NCI-H774 (cell line): ENCODE measurements around the gene GALNT9.
"Not testable (repeated sequence)": the region's sequence is repeated elsewhere in the genome, so short reads cannot be mapped to it uniquely, and the experiment has no call there.

Experiments used
- DNase-seq: peaks from one replicate; lab custom pipeline; 2025; lab: John Stamatoyannopoulos, UW

GALNT9 gene

DNA sequence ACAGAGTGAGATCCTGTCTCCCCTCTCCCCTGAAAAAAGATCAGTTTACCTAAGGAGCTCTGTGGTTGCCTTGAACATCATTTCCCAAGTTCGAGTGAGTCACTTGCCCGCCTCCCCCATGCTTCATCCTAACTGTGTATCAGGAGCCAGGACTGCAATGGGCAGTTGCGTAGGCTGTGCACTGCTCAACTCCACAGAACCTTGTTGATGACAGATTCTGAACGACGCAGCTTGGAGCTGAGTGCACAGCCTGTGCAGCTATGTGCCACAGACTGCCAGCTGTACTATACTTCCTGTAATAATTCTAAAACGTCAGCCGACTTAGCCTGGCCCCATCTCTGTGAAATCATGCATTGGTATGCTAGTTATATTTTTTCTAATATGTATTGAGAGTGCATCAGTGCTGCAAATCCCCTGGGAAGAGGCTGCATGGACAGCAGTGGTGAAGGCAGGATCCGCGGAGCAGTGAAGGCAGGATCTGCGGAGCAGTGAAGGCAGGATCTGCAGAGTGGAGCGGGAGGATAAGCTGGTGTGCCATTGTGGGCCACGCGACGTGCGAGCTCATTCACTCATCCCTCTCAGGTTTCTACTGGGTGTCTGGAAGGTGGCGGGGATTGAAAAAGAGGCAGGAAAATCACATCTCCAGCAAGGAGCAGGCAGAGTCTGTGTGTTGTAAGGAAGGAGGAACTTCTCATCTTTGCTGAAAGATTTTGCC is 80.8 kb downstream of the GALNT9 start:
- no peak for DNase-seq

DNA sequence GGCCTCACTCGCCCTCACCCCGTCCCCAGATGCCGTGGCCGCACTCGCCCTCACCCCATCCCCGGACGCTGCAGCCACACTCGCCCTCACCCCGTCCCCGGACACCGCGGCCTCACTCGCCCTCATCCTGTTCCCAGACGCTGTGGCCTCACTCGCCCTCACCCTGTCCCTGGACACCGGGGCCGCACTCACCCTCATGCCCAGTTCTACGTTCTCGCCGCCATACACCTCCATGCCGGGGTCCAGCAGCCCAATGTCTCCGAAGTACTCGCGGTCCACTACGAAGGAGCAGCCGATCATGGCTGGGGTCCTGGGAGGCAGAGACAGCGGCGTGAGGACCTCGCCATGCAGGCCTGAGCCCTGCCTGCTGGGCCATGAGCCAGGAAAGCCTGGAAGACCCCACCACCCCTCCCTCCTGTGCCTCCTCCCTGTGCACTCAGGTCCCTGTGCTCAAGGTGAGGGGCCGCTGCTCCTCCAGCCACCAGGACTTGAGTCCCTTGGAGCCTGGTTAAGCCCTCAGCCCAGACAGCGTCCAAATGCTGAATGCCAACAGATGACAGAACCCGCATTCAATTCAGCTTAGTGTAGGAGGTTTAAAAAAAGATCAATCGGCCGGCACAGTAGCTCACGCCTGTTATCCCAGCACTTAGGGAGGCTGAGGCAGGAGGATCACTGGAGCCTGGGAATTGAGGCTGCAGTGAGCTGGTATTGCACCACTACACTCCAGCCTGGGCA is 81.5 kb downstream of the GALNT9 start:
- DNase-seq = no peak

DNA sequence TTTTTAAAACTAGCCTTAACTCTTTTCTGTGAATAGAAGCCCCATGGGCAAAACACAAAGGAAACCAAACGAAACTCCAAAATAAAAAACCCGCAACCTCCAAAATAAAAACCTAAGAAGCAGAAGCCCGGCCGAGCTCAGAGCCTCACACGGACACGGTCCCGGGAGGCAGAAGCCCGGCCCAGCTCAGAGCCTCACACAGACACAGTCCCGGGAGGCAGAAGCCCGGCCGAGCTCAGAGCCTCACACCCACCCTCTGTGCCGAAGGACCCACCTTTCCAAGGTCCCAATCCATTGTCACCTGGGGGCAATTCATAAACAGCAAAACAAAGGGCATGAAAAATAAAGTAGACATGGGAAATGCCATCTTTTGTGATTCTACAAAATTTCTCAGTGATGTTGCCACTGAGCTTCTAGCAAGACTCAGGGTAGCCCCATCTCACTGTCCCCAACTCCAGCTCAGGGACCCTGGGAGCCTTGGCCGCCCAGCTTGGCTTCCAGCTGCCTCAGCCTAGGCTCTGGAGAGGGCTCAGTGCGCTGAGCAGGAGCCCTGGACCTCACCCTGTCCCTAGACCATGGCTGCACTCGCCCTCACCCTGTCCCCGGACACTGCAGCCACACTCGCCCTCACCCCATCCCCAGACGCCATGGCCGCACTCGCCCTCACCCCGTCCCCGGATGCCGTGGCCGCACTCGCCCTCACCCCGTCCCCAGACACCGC is 82.2 kb downstream of the GALNT9 start:
- no peak for DNase-seq

DNA sequence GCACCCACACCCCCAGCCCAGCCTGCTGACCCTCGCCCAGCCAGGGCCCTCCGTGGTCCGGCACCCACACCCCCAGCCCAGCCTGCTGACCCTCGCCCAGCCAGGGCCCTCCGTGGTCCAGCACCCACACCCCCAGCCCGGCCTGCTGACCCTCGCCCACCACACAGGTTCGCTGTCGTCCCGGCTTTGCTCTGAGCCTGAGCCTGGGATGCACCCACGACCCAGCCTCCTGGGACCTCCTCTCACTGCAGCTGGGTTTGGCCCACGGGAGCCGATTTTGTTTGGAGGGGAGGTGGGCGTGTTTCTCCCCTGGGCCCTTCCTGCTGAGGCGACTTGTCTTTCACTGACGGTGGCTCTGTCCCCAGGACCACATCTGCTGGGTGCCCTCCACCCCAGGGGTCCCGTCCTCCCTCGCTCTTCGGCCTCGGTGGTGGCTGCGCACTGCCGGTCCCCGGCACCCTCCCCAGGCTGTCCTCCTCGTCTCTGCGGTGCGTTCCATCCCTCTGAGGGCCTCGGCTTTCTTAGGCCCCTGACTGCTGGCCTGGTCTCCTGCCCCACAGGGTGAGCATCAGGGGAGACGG is 83.8 kb downstream of the GALNT9 start:
- no peak for DNase-seq

DNA sequence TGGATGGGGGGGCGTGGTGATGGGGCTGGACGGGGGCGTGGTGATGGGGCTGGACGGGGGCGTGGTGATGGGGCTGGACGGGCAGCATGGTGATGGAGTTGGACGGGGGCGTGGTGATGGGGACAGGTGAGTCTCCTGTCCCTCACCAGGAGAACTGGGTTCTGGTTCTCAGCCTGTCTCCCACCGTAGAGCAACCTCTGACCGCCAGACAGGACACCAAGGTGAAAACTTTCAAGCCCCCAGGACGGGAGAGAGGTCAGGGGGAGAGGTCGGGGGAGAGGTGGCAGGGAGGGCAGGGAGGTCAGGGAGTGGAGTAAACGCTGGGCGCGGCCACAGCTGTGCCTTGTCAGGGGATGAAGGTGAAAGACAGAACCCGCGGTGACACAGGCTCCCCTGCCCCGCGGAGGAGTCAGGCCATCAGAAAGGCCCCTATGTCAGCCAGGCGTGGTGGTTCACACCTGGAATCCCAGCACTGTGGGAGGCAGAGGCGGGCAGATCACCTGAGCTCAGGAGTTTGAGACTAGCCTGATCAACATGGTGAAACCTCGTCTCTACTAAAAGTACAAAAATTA is 84.6 kb downstream of the GALNT9 start:
- DNase-seq = no peak

DNA sequence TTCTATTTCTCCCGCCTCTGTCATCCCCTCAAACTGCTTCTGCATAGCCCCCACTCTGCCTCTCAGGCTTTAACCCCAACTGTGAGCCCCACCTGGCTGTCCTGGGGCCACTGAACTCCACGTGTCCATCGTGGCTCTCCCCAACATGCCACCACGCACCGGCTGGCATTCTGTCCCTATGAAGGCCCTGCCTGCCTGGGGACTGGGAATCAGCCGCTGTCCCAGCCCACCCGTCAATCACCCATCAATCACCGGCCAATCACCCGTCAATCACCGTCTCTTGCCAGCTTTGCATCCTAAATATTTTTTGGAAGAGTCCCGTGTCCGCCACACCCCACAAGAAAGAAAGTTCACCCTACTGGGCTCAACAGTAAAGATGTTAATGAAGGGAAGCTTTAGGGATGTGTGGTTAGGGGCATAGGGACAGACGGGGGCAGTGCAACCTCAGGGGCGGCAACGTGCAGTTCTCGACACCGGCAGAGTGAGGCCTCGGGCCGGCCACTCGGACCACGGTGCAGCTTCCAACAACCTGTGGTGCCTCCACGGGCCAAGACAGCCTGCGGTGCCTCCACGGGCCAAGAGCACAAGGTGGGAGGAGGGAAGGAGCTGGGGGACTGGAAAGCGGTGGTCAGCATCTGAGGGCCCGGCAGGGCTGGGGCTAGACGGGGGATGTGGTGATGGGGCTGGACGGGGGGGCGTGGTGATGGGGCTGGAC is 85.6 kb downstream of the GALNT9 start:
- no peak for DNase-seq

DNA sequence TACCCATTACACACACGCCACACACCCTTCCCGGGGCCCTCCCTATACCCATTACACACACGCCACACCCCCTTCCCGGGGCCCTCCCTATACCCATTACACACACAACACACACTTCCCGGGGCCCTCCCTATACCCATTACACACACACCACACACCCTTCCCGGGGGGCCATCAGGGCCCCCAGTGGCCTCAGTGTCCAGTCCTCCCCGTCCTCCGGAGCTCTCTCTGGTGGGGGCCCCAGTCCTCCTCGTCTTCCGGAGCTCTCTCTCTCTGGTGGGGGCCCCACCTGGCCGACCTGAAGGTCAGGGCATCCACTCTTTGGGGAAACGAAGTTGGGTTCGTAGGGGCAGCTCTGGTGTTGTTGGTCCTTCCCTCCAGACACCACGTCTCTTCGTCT is 86.2 kb downstream of the GALNT9 start:
- DNase-seq = not testable (repeated sequence)

DNA sequence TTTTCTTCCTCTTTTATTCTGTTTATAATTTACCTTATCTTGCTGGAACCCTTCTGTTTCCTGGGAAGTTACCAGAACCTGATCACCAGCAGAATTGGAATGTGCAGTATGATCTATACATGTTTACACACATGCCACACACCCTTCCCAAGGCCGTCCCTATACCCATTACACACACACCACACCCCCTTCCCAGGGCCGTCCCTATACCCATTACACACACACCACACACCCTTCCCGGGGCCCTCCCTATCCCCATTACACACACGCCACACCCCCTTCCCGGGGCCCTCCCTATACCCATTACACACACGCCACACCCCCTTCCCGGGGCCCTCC is 88.8 kb downstream of the GALNT9 start:
- not testable (repeated sequence) for DNase-seq

DNA sequence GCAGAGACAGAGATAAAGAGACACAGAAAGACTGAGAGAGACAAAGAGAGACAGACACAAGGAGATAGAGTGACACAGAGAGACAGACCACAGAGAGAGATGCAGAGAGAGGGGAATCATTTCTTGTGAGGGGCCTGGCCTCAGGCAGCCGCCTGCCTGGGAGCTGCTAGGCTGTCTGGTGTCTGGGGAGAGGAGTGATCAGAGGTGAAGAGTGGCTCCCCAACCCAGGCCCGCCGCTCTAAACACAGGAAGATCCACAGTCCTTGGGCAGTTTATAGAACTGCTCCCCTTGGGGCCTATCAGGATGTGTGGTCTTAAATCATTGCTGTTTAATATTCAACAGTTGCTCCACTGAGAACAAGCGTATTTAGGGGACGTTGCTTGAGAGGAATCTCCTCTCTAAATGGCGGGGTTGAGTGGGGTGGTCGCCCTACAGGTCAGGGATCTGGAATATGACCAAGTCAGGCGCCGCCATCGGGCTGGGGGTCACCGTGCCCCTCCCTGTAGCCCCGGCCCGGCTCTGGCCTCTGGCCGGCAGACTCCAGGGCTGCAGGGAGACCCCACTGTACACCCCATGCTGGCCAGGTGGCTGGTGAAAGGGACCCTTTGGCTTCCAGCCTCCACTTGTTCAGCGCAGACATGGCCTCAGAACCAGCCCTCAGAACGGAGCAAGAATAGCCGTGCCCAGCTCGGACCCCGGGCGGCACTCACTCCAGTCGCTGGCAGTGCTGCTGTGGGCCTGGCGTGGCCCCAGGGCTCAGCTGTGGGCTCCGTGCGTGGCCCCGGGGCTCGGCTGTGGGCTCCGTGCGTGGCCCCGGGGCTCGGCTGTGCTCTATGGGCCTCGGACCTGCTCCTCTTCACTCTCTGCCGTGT is 89.4 kb downstream of the GALNT9 start:
- no peak for DNase-seq

DNA sequence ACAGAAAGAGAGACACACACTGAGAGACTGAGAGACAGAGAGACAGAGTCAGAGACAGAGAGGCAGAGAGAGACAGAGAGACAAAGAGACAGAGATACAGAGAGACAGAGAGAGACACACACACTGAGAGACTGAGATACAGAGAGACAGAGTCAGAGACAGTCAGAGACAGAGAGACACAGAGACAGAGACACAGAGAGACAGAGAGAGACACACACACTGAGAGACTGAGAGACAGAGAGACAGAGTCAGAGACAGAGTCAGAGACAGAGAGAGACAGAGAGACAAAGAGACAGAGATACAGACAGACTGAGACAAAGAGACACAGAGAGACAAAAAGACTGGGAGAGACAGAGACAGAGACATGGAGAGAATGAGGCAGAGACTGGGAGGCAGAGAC is 90.0 kb downstream of the GALNT9 start:
- DNase-seq = no peak

DNA sequence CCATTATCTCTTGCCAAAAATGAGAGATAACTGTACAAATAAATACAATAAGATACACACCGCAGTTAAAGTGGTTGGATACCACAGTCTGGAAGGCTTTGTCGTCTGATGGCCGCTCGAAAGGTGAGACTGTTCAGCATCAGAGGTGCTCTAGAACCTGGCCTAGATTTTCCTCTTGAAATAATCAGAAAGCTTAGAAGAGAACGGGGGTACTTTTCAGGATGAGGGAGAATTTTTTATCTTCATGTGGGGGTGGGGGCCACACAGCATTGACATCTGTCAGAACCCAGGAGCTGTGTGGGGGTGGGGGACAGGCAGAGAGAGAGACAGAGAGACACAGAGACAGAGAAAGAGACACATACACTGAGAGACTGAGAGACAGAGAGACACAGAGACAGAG is 90.5 kb downstream of the GALNT9 start:
- DNase-seq = no peak

DNA sequence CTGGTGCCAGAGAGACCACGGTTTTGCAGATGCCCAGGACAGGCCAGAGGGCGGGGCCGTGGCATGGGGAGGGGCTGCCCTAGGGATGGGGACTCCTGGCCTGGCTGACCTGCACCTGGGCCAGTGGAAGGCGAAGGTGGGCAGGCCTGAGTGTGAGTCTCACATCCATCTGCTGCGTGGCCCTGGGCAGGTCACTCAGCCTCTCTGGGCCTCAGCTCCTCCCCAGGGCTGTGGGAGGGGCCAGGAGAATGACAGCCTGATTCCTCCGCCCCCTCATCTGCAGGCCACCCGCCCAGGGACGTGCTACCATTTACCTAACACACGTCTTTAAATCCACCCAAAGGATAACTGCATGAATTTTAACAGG is 90.9 kb downstream of the GALNT9 start:
- no peak for DNase-seq

DNA sequence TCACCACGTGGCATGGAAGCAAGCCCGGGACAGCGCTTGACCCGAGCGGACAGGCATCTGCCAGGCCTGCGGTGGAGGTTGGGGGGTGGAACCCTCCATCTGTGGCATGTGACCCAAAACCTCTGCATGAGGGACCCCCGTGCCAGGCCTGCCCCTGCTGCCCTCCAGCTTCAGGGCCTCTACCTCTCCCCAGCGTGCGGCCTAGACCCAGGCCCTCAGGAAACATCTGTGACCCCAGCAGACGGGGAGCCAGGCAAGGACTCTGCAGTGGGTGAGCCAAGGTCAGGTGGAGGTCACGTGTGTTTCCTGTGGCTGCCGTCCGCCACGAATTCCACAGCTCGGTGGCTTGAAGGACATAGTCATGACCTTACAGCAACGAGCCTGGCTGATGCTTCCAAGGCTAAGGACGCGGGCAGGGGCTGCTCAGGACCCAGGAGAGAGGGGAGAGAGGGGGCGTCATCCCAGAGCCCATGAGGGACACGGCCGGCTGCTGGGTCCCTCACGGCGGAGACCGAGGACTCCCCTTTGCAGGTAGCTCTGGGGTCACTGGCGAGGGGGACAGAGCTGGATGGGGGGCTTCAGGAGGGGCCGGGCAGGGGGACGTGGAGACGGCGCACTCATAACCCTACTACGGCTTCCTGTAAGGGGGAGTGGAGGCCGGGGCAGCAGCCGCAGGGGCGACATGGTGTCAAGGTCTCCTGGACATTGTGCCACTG is 91.5 kb downstream of the GALNT9 start:
- DNase-seq = no peak

DNA sequence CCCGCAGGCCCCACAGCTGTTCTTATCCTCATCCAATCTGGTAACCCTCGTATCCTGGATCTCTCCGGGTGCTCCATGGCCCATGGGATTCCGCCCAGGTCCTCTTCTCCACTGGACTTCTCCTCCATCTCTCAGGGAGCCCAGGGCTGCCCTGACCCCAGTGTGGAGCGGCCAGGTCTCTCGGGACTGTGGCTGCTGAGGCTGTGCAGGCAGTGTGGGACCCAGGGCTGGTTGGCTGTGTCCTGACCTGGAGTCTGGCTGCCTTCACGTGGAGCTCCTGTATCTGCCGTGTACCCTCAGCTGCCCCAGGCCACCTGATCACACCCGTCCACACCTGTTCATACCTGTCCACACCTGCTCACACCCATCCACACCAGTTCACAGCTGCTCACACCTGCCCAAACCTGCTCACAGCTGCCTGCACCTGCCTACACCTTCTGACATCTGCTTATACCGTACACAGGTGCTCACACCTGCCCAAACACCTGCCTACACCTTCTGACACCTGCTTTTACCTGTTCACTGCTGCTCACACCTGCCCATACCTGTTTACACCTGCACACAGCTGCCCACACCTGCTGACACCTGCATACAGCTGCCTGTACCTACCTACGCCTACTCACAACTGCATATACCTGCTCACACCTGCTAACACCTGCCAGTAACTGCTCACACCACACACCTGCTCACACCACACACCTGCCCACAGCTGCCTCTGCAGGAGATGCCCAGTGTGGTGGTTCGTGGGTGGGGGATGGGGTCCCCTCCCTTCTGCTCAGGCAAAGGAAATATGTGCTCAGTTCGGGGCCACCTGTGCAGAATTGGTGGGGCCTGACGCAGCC is 92.2 kb downstream of the GALNT9 start:
- DNase-seq = no peak

DNA sequence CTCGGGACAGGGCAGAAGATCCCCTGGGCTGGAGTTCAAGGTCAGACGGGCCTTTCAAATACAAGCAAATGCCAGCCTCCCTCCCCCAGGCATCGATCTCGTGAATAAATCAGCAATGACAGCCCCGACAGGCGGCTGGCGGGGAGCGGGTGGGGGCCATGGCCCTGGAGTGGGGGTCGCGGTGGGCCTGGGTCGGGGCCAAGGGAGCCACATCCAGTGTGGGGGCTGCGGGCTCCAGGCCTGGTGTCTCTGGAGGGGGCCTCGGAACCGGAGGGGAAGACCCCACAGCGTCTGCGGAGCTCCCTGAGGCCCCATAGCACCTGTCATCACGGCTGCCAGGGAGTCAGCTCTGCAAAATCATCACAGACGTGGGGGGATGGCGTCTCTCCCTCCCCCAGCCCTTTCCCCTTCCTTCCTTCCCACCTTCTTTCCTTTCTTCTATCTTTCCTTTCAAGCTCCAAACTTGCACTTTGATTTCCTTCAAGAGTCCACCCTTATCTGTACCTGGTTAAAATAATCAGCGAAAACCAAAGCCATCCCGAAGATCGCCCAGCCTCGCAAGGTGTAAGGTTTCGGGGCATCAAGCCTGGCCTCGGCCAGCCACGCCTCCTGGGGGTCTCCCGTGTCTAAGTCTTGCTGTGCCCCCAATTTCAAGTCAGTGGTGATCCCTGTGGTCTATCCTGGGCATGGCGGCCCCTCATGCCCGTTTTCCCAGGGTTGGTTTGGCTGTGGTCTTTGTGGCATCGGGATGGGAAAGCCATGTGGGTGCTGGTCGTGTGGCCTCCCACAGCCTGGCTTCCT is 93.1 kb downstream of the GALNT9 start:
- no peak for DNase-seq

DNA sequence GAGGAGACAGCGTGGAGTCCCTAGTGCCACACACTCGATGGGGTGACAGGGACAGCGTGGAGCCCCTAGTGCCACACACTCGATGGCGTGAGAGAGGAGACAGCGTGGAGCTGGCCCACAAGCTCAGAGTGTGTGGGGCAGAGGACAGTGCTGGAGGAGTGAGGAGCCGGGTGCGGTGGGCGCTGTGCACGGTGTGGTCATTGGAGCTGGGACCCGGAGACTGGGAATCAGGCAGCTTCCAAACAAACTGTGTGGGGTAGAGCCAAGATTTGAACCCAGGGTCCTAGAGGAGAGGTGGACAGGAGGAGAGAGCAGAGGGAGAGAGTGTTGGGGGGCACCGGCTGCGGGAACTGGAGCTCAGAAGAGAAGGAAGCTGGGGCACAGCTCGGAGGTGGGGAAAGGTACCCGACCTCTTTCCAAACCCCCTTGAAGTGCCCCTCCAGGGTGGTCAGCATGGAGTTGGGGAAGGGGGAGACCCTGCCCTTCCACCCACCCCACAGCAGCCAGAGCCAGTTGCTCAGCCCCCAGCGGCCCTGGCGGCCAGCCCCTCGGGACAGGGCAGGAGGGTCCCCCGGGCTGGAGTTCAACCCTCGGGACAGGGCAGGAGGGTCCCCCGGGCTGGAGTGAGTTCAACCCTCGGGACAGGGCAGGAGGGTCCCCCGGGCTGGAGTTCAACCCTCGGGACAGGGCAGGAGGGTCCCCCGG is 94.1 kb downstream of the GALNT9 start:
- no peak for DNase-seq

DNA sequence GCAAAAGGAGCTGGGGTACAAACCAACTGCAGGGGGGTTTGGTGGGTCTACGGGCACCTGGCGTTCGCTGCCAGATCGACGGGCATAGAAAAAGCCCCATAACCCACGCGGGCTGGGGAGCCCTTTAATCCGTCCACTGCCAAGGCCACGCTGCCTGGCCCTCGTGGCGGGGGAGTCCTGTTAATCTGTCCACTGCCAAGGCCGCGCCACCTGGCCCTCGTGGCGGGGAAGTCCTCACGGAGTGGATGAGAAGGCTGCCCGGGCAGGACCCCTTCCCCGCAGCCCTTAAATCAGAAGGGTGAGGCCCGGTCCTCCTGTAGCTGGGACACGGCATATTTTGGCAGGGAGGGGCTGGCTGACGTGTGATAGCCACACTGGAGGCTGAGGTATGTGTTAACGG is 99.0 kb downstream of the GALNT9 start:
- DNase-seq = no peak

DNA sequence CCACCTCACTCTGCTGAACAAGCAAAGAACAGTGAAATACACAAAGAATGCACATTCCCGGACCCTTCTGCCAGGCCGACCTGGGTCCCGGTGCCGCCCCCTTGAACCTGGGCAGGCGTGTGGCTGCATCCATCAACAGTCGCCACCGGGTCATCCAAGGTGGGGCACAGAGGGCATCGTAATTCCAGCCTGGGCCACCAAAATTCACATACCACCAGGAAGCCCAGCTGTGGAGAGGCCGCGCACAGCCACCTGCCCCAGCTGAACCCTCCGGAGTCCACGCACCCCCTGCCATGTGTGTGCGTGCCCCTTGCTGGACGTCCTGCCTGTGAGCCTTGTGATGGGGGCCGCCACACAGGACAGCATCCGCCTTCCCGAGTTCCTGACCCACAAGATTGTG is 99.5 kb downstream of the GALNT9 start:
- no peak for DNase-seq
